GM23338 (cell line): Measurements from ENCODE around the gene NANS. TPM values are rescaled to one million over a fixed set of nuclear protein-coding genes. Genes with fewer than 3 reads are reported as not detected.

Source experiments
- ATAC-seq: fragments of 200-7000 bp; cut with Tn5 transposase; 3 replicates; pipeline ENCODE4 v1.9.1; 2020
- DNase-seq: peaks from one replicate; pipeline ENCODE4 v3.0.0-alpha.2; 2015; ENCODE audit warnings: low spot score
- H2AFZ ChIP-seq: fragments of 200-600 bp; sonication (generic); 2 replicates; pipeline ENCODE4 v1.8.0; 2016; ENCODE audit warnings: antibody characterized with exemption, mild to moderate bottlenecking, moderate library complexity
- H3F3A ChIP-seq: fragments of 200-600 bp; sonication (generic); replicated peaks from 2 replicates; pipeline ENCODE4 v1.8.0; 2017; ENCODE audit warnings: antibody characterized with exemption, mixed run types, low read depth
- H3K27ac ChIP-seq: fragments of 200-600 bp; sonication (generic); 2 replicates; pipeline ENCODE4 v1.6.1; 2016; ENCODE audit warnings: low read depth
- H3K27me3 ChIP-seq: fragments of 200-600 bp; sonication (generic); 2 replicates; pipeline ENCODE4 v1.8.0; 2016; ENCODE audit warnings: mild to moderate bottlenecking, mixed run types, moderate library complexity; ENCODE audit not compliant: insufficient read depth
- H3K36me3 ChIP-seq: fragments of 200-600 bp; sonication (generic); 2 replicates; pipeline ENCODE4 v1.8.0; 2016; ENCODE audit warnings: mild to moderate bottlenecking; ENCODE audit not compliant: insufficient read depth
- H3K4me1 ChIP-seq: fragments of 200-600 bp; sonication (generic); 2 replicates; pipeline ENCODE4 v1.8.0; 2016; ENCODE audit warnings: mild to moderate bottlenecking, moderate library complexity; ENCODE audit not compliant: insufficient read depth
- H3K4me2 ChIP-seq: fragments of 200-600 bp; sonication (generic); 2 replicates; pipeline ENCODE4 v1.7.1; 2017; ENCODE audit warnings: mixed run types
- H3K4me3 ChIP-seq: fragments of 200-600 bp; sonication (generic); 2 replicates; pipeline ENCODE4 v1.6.1; 2016; ENCODE audit warnings: mixed run types
- H3K79me2 ChIP-seq: fragments of 200-600 bp; sonication (generic); replicated peaks from 2 replicates; pipeline ENCODE4 v1.8.0; 2017; ENCODE audit warnings: mild to moderate bottlenecking; ENCODE audit not compliant: insufficient read depth
- H3K9me2 ChIP-seq: fragments of 200-600 bp; sonication (generic); 2 replicates; pipeline ENCODE4 v1.8.0; 2017; ENCODE audit not compliant: insufficient read depth
- H4K20me1 ChIP-seq: fragments of 200-600 bp; sonication (generic); replicated peaks from 2 replicates; pipeline ENCODE4 v1.8.0; 2017; ENCODE audit warnings: mild to moderate bottlenecking; ENCODE audit not compliant: insufficient read depth
- H3K27ac Mint-ChIP-seq: 2 replicates; pipeline ENCODE4 v1.8.0; 2020; ENCODE audit warnings: inconsistent platforms, mild to moderate bottlenecking, moderate library complexity, mixed read lengths
- H3K27me3 Mint-ChIP-seq: 3 replicates; pipeline ENCODE4 v1.8.0; 2022; ENCODE audit warnings: low read depth, mild to moderate bottlenecking, moderate library complexity, mixed read lengths, inconsistent platforms; ENCODE audit not compliant: insufficient read depth, poor library complexity
- H3K36me3 Mint-ChIP-seq: 3 replicates; pipeline ENCODE4 v1.8.0; 2021; ENCODE audit warnings: low read depth, mild to moderate bottlenecking, inconsistent platforms, moderate library complexity, mixed read lengths
- H3K4me1 Mint-ChIP-seq: 3 replicates; pipeline ENCODE4 v1.8.0; 2020; ENCODE audit warnings: mild to moderate bottlenecking, inconsistent platforms, mixed read lengths
- H3K4me3 Mint-ChIP-seq: 3 replicates; pipeline ENCODE4 v1.8.0; 2021; ENCODE audit warnings: moderate library complexity, mild to moderate bottlenecking, inconsistent platforms, mixed read lengths
- H3K9me3 Mint-ChIP-seq: 3 replicates; pipeline ENCODE4 v1.8.0; 2020; ENCODE audit warnings: moderate library complexity, mild to moderate bottlenecking, inconsistent platforms, mixed read lengths
- CREB1 ChIP-seq: fragments of 250-450 bp; sonication (Bioruptor Pico); IDR thresholded peaks from 2 replicates; pipeline ENCODE4 v1.5.0; 2020; ENCODE audit warnings: low read depth, mild to moderate bottlenecking, moderate library complexity
- CTCF ChIP-seq, 2 experiments: fragments of 200-600 bp in 1 of 2; sonication (generic) in 1 of 2; conservative IDR thresholded peaks; 2 replicates each; pipeline versions ENCODE4 v1.5.1 to v1.6.1; 2016 to 2017; ENCODE audit warnings: antibody characterized with exemption in 2 of 2, low read depth in 2 of 2, mild to moderate bottlenecking in 2 of 2, moderate library complexity in 1 of 2
- ETS1 ChIP-seq: IDR thresholded peaks from 2 replicates; pipeline ENCODE4 v1.6.1; 2016; ENCODE audit warnings: antibody characterized with exemption
- EZH2 ChIP-seq: fragments of 200-600 bp; sonication (generic); IDR thresholded peaks from one replicate; pipeline ENCODE4 v1.8.0; 2017; ENCODE audit warnings: antibody characterized with exemption, mild to moderate bottlenecking, low read depth; ENCODE audit not compliant: unreplicated experiment
- EZH2phosphoT487 ChIP-seq: fragments of 200-600 bp; sonication (generic); IDR thresholded peaks from one replicate; pipeline ENCODE4 v1.8.1; 2018; ENCODE audit warnings: antibody characterized with exemption; ENCODE audit not compliant: unreplicated experiment
- JUNB ChIP-seq: IDR thresholded peaks from one replicate; pipeline ENCODE4 v1.6.1; 2016; ENCODE audit warnings: antibody characterized with exemption; ENCODE audit not compliant: unreplicated experiment
- NANOG ChIP-seq: IDR thresholded peaks from 2 replicates; pipeline ENCODE4 v1.6.1; 2016; ENCODE audit warnings: antibody characterized with exemption, borderline replicate concordance
- POLR2AphosphoS5 ChIP-seq: IDR thresholded peaks from 2 replicates; pipeline ENCODE4 v1.6.1; 2016; ENCODE audit warnings: antibody characterized with exemption, low read depth
- REST ChIP-seq: IDR thresholded peaks from one replicate; pipeline ENCODE4 v1.6.1; 2018; ENCODE audit warnings: antibody characterized with exemption; ENCODE audit not compliant: unreplicated experiment
- STAT1 ChIP-seq: IDR thresholded peaks from one replicate; pipeline ENCODE4 v1.6.1; 2016; ENCODE audit warnings: antibody characterized with exemption; ENCODE audit not compliant: unreplicated experiment
- ZNF114 ChIP-seq: fragments of 250-450 bp; sonication (Bioruptor Pico); IDR thresholded peaks from 2 replicates; pipeline ENCODE4 v1.5.0; 2020; ENCODE audit warnings: mild to moderate bottlenecking, moderate library complexity
- ZNF331 ChIP-seq: fragments of 250-450 bp; sonication (Bioruptor Pico); IDR thresholded peaks from 2 replicates; pipeline ENCODE4 v1.5.0; 2020; ENCODE audit warnings: low read depth, mild to moderate bottlenecking, moderate library complexity
- ZNF462 ChIP-seq: fragments of 250-450 bp; sonication (Bioruptor Pico); IDR thresholded peaks from 2 replicates; pipeline ENCODE4 v1.5.0; 2020; ENCODE audit warnings: mild to moderate bottlenecking, moderate library complexity
- polyA plus RNA-seq: library from polyadenylated mRNA; unstranded; fragments of >200 nt; fragmentation: Nextera tagmentation; extraction: Ambion mirVana; gene quantifications from 2 replicates; pipeline ENCODE4 v1.2.1, GENCODE V29; 2016
- total RNA-seq: library from RNA; depleted of rRNA; stranded (reverse); fragments of >200 nt; shearing (Covaris generic); gene quantifications from 2 replicates; pipeline ENCODE4 v1.2.3, GENCODE V29; 2014

The NANS gene
- total and polyA plus RNA-seq, 2 experiments from 2014 or later: 67.3 to 77.4 TPM

- TF ChIP-seq ZNF114 (CRISPR knock-in tag) (no peak), EZH2 (no peak), EZH2phosphoT487 (no peak), CREB1 (CRISPR knock-in tag) (no peak), JUNB (no peak), REST (no peak)
Measured at GRCh38 chr9:98046180-98046543, 10.4 kb upstream of the NANS start (continued).

- Histone ChIP-seq H3K27me3 (no peaks in the 10 kb centered on the region), H3F3A (no peaks in the 10 kb centered on the region), H3K4me2 (no peak overlapping the region), H3K36me3 (no peaks in the 10 kb centered on the region), H3K27ac (no peak overlapping the region), H3K79me2 (no peaks in the 10 kb centered on the region), H3K4me1 (no peaks in the 10 kb centered on the region), H2AFZ (no peak overlapping the region), H3K9me2 (no peaks in the 10 kb centered on the region), H4K20me1 (no peaks in the 10 kb centered on the region), H3K4me3 (no peak overlapping the region)
- Mint-ChIP-seq H3K4me1 (no peaks in the 10 kb centered on the region), H3K27me3 (no peaks in the 10 kb centered on the region), H3K36me3 (no peaks in the 10 kb centered on the region), H3K9me3 (no peaks in the 10 kb centered on the region), H3K4me3 (no peak overlapping the region), H3K27ac (no peak overlapping the region)
- DNase-seq (no peak), ATAC-seq (no peak)
- no peak for TF ChIP-seq CTCF (conservative IDR thresholded peaks at IDR 0.05; ENCODE audit: low read depth in 2 of 2)
- TF ChIP-seq ZNF114 (CRISPR knock-in tag): no peak
- no peak for TF ChIP-seq STAT1
- TF ChIP-seq ETS1: no peak
- no peak for TF ChIP-seq ZNF462 (CRISPR knock-in tag)
- TF ChIP-seq POLR2AphosphoS5: no peak
- TF ChIP-seq NANOG: no peak
- TF ChIP-seq ZNF331 (CRISPR knock-in tag): no peak
- no peak for TF ChIP-seq EZH2phosphoT487
- TF ChIP-seq CREB1 (CRISPR knock-in tag): no peak
- no peak for TF ChIP-seq JUNB
Measured at GRCh38 chr9:98047002-98047401, 9.5 kb upstream of the NANS start.
